ENCODE measurements around the gene DIAPH2.

- TF ChIP-seq CTCF (IDR thresholded peaks at IDR 0.05; ENCODE audit: low read depth, low read length, poor library complexity, severe bottlenecking), result no peak
- no peak for TF ChIP-seq EZH2phosphoT487 (IDR thresholded peaks at IDR 0.05; ENCODE audit: borderline replicate concordance, low read length)
Measured at GRCh38 chrX:96729053-96729452, 44.4 kb downstream of the DIAPH2 start.

Data from DOHH2 (cell line).